H1 (cell line): ENCODE data around the gene CKM. TPM values are rescaled to one million over a fixed set of nuclear protein-coding genes. Genes with fewer than 3 reads are reported as not detected.

ENCODE experiments used
- CTCF ChIP-seq, 3 experiments: IDR thresholded peaks; 1 replicate in 2 of 3; 2 replicates in 1 of 3; pipeline versions ENCODE4 v1.5.1 to v1.6.1; 2011; ENCODE audit warnings: low read length in 3 of 3, mild to moderate bottlenecking in 3 of 3, inconsistent platforms in 2 of 3, low read depth in 1 of 3, moderate library complexity in 1 of 3; ENCODE audit not compliant: insufficient read depth in 1 of 3; ENCODE audit errors: control extremely low read depth in 1 of 3
- HDAC2 ChIP-seq, 2 experiments: fragments of 300-600 bp in 1 of 2; sonication (generic) in 1 of 2; IDR thresholded peaks; 2 replicates each; pipeline ENCODE4 v1.6.1; 2011 to 2012; ENCODE audit warnings: low read depth in 2 of 2, low read length in 2 of 2, mild to moderate bottlenecking in 2 of 2, moderate library complexity in 2 of 2, borderline replicate concordance in 1 of 2, inconsistent platforms in 1 of 2
- HDAC6 ChIP-seq: IDR thresholded peaks from one replicate; pipeline ENCODE4 v1.7.1; 2012; ENCODE audit warnings: low read depth, mild to moderate bottlenecking, inconsistent platforms, low read length, moderate library complexity
- SRF ChIP-seq: IDR thresholded peaks from 2 replicates; pipeline ENCODE4 v1.6.1; 2011; ENCODE audit warnings: mild to moderate bottlenecking, low read depth, low read length, moderate library complexity
- polyA plus RNA-seq, 7 experiments: library from polyadenylated mRNA; depleted of rRNA in 3 of 7; stranded (reverse) in 5 of 7; unstranded in 2 of 7; fragments of >200 nt in 5 of 7; fragments of 200-250 nt in 2 of 7; gene quantifications; 1 replicate in 5 of 7; 2 replicates in 1 of 7; 4 replicates in 1 of 7; pipeline versions ENCODE4 v1.2.1 to v1.2.3, GENCODE V29; 2011 to 2013; ENCODE audit warnings: missing spikeins in 2 of 7, mixed read lengths in 2 of 7
- total RNA-seq: library from RNA; stranded (reverse); fragmentation: NEBNext Ultra II Directional; extraction: Animal tissue kit (Norgen Biotek cat#: 25700); gene quantifications from 2 replicates; pipeline ENCODE4 v1.2.1, GENCODE V29; 2021

CKM gene
- total and polyA plus RNA-seq, 2 of the 8 experiments (the other 6 are each of a cell fraction or from before 2014, with no cell fraction given): 0.08 TPM; not detected in 1

GRCh38 chr19:45349430-45349941, 26.8 kb upstream of the CKM start (continued):
- TF ChIP-seq HDAC2 (IDR thresholded peaks at IDR 0.05; ENCODE audit: borderline replicate concordance in 1 of 2, low read depth in 2 of 2, low read length in 2 of 2) (no peak), HDAC6 (no peak), CTCF (IDR thresholded peaks at IDR 0.05; ENCODE audit: control extremely low read depth in 1 of 3, insufficient read depth in 1 of 3, low read depth in 1 of 3, low read length in 3 of 3) (no peak), SRF (no peak)
